GM18511 (cell line): ENCODE data around the gene HDAC11.

Experiments
- ATAC-seq: cut with Tn5 transposase; IDR thresholded peaks from one replicate; pipeline ENCODE4 v1.9.1; 2021; ENCODE audit warnings: mild to moderate bottlenecking, moderate library complexity; ENCODE audit not compliant: unreplicated experiment

Gene HDAC11

DNA sequence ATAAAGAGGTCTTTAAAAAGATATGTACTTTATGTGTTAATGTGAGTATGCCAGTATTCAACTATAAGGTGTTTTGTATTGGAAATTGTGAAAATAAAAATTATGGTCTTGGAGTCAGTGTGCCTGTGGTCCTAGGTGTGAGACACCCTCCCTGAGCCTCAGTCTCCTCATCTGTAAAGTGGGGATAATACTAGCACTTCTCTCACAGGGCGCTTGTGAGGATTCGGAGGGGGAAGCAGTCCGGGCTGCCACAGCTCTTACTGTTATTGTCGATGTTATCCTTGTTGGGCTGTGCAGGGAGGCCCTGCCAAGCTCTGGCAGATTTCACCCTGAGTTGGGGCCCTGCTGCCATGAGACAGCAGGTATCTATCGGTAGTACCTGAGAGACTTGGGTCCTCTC is 42.1 kb downstream of the HDAC11 start:
- no peak for ATAC-seq

DNA sequence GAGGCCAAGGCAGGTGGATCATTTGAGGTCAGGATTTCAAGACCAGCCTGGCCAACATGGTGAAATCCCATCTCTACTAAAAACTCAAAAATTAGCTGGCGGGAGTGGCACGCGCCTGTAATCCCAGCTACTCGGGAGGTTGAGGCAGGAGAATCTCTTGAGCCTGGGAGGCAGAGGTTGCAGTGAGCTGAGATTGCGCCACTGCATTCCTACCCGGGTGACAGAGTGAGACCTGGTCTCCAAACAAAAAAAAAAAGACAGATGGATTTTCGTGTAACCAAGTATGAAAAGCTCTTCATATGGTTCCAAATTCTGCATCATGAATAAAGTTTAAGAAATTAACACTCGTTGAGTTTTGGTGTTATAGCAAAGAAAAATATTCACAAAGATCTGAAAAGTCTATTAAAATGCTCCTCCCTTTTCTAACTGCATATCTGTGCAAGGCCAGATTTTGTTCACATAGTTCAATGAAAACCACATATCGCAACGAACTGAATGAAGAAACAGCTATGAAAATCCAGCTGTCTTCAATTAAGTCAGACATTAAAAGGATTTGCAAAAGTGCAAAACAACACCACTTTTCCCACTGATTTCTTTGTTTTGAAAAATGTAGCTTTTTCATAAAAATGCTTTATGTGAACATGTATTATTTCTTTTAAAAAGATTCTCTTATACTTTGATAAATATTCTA is 45.0 kb downstream of the HDAC11 start:
- no peak for ATAC-seq

DNA sequence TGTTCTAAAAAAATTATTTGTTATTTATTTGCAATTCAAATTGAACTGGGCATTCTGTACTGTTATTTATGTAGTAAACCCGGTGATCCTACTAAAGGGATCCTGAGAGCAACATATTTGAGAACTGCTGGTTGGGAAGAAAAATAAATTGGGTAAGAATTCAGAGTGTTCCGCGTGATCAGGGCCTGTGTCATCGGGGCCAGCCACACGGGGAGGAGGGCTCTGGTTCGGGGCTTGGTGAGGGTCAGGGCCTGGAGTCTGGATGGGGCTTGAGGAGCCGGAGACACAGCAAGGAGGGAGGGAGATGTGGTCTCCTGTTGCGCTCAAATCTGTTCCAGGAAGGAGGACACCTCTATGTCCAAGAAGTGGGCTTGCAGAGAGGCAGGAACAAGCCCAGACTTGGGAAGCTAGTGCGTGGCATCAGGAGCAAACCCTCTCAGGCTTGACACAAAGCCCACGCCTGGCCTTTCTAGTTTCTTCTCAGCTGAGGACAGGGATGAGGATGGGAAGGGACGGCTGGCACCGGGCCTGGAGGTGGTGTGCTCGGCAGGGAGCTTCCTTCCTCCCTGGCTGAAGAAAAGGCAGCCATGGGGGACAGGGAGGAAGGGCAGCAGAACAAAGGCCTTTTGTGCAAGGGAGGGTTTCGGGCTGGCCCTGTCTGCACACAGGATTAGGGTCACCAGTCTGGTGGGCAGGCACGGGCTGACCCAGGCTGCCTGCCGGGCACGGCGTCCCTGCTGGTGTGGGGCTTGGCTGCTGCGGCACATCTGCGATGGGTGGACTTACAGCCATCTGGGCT is 45.9 kb downstream of the HDAC11 start:
- ATAC-seq: no peak

DNA sequence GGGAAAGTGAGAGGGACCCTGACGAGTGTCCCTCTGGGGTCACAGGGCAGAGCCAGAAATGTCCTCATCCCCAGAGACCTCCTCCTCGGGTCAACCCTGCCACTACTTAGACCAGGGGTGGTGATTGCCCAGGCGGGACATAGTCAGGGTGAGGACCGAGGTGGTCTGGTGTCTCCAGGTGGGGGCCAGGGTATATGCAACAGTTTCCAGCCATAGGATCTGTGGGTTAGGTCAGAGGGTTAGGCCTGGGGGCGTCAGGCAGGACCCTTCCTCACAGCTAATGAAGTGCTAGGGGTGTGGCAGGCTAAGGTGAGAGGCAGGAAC is 46.5 kb downstream of the HDAC11 start:
- no peak for ATAC-seq

DNA sequence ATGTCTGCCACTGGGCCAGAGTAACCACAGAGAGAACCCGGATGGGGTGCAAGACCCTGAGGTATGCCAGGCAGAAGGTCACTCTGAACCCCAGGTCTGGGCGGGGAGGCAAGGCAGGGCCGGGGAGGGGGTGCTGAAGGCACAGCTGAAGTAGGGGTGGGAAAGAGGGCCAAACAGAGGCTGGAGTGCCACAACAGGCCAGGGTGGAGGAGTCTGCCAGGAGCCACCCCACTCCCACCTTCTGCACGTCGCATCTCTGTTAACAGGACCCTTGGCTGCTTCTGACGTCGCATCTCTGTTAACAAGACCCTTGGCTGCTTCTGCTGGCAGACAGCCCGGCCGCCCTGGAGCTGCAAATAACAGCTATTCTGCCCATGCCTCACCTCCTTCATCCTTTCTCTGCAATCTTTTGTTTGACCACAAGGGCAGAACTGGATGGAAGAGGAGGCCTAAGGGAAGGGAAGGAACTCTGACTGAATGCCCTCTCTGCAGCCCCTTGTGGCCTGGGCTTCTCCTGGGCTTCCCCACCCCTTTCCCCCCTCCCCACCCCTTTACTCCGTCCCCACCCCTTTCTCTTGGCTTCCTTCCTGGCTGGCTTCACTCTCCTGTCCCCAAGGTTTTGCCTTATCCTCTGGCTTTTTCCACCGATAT is 48.2 kb downstream of the HDAC11 start:
- ATAC-seq: no peak

DNA sequence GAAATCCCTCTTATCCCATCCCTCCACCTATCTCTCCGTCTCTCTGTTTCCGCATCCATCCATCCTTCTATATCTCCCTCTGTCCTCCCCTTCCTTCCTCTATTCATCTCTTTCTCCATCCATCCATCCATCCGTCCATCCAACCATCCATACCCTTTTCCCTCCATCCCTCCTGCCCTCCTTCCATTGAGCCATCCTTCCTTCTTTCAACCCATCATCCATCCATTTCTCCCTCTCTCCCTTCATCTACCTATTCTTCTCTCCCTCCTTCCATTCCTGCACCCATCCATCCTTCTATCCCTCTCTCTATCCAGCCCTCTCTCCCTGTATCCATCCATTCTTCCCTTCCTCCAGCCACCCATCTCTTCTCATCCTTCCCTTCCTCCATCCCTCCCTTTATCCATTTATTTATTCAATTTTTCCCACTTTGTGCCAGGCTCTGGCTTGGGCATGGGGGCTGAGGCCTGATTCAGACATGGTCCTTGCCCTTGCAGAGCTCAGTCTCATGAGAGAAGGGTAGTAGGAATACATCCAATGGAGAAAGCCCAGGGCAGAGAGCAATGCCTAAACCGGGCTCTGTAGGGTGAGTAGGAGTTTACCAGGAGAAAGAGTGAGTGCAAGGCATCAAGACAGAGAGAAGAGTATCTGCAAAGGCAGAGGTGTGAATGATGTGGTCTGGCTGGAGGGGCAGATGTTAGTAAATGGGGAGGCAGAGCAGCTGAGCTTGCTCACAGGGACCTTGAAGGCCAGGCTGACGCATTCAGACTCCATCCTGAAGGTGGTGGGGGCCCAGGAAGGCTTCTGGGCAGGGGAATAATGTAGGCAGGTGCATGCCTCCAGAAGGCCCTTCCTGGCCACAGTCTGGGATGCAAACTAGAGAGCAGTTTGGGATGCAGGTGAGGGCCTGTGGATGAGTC is 49.3 kb downstream of the HDAC11 start:
- ATAC-seq: no peak

DNA sequence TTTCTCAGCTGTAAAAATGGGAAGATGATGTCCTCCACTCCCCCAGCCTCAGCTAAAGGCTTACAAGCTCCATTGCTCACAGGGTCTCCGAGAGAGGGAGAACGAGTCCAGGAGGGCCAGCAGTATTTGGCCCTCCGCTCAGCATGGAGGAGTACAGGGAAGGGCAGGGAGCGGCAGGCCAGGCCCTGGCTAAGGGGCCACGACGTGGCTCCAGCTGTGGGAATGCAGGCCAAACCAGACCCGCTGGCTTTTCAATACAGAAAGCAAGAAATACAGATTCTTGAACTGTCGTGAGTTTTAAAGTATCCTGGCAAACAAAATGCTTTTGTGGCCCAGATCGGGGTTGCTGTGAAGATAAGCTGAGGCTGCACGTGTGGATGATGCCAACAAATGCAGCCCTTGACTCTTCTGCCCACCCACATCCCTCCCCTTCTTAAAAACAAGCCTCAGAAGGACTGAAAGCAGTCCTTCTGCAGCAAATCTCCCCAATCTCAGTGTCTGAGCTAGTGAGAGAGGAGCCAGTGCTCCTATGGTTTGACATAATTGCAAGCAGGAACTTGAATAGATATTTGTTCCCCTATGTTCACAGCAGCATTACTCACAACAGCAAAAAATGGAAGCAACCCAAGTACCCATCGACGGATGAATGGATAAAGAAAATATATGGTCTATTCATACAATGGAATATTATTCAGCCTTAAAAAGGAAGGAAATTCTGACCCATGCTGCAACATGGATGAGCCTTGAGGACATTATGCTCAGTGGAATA is 50.3 kb downstream of the HDAC11 start:
- ATAC-seq: no peak

DNA sequence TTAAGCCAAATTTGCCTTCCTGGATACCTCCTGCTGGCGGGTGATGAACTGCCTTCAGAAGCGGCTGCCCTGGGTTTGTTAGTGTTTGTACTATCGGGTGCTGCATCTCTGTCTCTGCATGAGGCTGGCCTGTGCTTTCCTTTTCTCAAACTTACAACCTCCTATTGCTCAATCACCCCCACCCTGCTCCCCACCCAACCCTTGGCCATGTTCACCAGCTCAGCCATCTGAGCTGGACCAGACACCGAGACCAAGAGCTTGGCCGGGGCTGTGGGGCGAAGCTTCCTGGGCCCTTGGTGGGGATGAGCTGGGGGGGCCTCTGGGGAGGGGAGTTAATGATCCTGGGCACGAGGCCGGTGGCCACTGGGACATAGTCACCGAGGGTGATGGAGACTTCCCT is 52.0 kb downstream of the HDAC11 start:
- ATAC-seq: no peak

DNA sequence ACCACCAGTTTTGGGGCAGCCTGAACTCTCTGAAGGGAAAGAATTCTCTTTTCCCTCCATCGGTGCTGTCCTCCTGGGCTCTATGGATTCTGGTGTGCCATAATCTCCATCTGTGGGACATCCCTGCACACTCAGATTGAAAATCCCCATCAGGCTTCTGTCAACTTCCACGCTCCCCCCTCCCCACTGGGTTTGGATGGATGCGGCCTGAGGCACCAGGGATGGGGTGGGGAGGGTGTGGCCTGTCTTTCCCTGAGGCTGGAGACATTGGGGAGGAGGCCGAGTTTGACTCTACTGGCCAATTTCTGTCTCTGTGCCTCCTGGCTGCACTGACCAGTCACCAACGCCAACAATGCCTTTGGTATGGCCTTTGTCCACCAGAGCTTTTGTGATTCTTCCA is 52.5 kb downstream of the HDAC11 start:
- ATAC-seq: no peak

DNA sequence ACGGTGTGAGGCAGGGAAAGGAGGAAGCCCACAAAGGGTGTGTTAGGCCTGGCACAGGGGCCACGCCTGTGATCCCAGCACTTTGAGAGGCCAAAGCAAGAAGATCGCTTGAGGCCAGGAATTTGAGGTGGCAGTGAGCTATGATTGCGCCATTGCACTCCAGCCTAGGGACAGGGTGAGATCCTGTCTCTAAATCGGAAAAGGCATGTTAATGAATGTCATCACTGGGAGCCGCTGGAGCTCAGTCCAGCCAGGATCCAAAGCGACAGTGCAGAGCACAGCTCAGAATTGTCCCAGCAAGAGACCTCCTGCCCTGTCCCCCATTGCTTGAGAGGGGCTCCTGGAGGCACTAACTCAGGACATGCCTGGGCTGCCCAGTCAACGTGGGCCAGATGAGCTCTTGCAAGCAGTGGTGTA is 53.8 kb downstream of the HDAC11 start:
- no peak for ATAC-seq

DNA sequence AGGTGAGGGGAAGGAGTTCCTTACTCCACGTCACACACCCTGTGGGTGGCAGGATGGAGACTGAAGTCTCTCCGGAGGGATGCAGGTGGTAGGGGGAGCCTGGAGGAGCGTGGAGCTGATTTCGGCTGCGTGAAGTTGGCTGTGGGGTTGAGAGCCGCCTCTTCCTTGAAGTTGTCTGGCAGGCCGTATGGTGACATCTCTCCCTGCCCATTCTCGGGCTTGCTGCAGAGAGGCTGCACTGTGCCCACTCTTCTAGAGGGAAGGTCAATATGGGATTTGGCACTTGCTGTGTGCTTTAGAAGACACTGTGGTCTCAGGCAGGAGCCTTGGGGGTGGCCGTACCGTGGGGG is 55.4 kb downstream of the HDAC11 start:
- no peak for ATAC-seq

DNA sequence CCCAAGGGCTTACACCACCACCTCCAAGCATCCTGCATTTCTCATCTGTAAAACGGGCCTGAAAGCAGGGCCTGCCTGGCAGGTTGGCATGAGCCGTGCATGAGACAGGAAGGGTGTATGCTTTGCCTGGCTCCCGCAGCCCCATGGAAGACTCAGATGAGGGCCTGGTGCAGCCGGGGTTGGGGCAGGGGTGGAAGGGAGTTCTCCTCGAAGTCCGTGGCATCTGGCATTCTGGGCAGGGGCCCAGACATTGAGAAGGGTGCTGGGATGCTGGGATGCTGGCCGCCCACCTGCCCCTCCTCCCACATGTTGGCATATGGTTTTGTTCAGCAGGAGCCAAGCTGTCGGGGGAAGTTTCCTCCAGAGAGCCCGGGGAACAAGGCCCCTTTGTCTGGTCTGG is 55.8 kb downstream of the HDAC11 start:
- ATAC-seq: no peak

DNA sequence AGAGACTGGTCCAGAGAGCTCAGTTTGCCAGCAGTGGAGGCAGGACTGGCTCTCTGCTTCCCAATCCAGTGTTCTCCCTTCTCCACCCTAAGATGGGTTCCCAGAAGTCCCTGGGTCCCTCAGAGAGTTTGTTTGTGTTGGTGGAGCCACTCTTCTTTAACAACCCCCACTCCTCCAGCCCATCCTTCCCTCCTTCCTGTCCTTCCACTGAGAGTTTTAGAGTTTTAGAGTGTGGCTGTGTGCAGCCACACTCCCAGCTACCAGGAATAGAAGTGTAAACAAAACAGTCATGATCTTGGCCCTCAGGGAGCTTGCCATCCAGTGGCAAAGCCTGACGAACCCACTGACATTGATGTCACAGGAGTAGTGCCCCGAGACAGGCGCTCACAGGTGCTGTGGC is 56.3 kb downstream of the HDAC11 start:
- no peak for ATAC-seq

DNA sequence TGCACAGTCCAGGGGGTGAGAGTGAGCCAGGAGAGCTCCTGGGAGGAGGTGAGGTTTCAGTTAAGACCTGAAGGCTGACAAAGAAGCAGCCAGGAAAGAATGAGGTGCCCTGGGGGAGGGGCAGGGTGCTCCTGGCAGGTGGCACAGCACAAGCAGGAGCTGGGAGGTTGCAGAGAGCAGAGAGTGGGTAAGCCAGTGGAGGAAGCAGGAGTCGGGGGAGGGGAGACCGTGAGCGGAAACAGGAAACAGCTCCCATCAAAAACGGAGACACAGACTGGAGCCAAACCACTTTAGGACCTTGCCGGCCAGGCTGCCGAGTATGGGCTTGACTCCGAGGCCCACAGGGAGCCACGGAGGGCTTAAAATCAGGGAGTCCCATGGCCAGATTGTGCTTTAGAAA is 56.7 kb downstream of the HDAC11 start:
- no peak for ATAC-seq

DNA sequence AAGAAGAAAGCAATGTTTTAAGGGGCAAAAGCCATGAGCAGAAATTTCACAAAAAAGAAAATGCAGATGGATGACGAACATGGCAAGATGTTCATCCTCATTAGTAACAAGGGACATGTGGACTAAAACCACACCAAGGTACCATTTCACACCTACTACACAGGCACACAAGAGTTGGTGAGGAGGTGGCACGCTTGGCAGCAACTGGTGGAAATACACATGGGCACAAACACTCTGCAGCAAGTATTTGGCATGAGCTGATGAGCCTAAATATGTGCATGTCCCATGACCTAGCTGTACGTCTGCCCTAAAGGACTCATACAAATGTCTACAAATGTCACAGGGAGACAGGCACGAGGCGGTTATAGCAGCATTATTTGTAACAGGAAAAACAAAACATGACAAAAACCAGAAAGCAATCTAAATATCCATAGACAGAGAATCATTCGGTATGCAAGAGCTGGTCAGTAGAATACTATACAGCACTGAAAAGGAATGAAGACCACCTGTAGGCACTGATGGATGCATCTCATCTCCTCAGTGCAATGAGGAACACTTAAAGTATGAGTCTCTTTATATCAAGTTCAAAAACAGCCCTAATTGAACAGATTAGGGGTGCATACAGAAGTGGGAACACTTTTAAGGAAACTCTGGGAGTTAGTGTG is 57.3 kb downstream of the HDAC11 start:
- ATAC-seq: no peak

DNA sequence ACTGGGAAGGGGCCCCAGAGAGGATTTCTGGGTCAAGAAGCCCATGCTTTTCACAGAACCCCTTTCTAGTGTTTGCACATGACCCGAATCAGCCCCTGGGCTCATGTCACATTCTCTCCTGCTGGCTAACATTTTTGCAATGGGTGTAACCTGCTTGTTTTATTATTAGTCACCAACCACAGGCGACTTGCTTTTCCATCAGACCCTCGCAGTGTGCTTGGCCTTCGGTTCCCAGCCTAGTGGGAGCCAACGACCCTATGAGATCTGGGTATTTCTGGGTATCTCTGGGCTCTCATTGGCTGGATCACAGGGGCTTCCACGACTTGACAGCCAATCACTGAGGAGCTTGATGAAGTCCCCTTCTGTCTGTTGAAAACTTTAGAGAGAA is 57.8 kb downstream of the HDAC11 start:
- no peak for ATAC-seq

DNA sequence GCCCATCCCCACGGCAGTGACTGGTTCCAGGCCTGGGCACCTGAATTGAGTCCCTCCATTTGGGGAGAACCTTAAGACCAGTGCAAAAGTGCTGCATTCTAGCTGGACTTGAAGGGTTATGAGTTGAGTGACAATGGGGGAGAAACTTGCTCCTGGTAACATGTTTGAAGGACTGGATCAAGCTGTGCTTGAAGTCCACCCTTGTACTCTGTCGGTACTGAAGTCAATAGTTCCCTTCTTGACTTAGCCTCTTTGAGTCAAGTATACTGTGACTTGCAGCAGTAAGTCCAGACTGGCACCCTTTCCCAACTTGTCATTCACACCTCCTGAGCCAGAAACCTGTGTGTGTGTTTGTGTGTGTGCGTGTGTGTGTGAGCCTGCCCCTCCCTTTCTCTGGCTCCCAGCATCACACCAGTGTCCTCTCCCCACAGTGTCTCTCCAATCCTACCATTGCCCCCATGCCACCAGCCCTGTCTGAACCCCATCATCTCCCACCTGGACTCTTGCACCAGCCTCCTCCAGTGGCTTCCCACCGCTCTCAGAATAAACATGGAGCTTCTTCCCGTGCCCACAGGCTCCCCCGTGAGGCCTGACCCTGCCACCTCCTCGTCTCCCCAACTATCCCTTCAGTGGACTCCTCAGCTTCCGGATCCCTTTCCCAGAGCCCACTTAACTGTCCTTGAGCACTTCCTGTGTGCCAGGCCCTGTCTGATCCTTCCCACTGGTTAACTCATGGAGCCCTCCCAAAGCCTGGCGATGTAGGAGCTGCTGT is 58.6 kb downstream of the HDAC11 start:
- ATAC-seq: no peak

DNA sequence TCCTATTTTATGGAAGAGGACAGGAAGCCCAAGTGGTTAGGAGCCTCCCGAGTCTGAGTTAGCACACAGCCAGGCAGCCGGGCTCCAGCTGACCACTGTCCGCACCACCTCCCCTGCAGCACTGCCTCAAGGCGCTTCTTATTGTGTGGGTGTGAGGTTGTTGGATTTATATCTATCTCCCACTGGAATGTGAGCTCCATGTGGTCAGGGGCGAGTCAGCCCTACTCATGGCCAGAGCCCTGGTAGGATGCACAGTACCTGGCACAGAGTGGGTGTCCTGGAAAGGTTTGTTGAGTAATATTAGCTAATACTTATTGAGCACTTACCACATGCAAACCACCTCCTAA is 59.2 kb downstream of the HDAC11 start:
- ATAC-seq: no peak

DNA sequence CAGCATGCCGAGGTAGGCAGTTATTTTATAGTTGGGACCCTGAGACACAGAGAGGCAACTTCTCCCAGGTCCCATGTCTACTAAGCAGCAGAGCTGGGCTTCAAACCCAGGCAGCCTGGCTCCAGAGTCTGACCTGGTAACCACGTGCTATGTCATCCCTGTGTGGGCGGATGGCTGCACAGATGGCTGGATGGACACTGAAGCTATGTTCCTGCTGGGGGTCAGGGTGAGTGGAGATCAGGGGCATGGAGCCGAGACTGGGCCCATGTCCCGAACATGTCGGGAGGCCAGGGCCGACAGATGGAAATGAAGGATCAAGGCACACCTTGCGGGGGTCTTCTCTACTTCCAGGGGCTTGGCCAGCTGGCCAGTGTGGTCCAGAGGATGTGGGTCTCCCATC is 59.6 kb downstream of the HDAC11 start:
- no peak for ATAC-seq
